GM12801 (cell line): ENCODE results near the gene BAIAP2L1.

Experiments used
- CTCF ChIP-seq: IDR thresholded peaks from one replicate; pipeline ENCODE4 v1.5.1; 2011; ENCODE audit warnings: control low read depth; ENCODE audit not compliant: insufficient read length; ENCODE audit errors: extremely low read depth

The BAIAP2L1 gene

GRCh38 chr7:98387131-98387530 is 13.8 kb downstream of the BAIAP2L1 start:
- no peak for TF ChIP-seq CTCF

- no peak for TF ChIP-seq CTCF
These were observed 22.6 kb downstream of the BAIAP2L1 start for GRCh38 chr7:98378210-98378819.

- no peak for TF ChIP-seq CTCF
These were observed 24.2 kb downstream of the BAIAP2L1 start for GRCh38 chr7:98376711-98377110.

GRCh38 chr7:98375664-98376063 is 25.2 kb downstream of the BAIAP2L1 start:
- no peak for TF ChIP-seq CTCF

GRCh38 chr7:98374285-98374680 is 26.6 kb downstream of the BAIAP2L1 start:
- no peak for TF ChIP-seq CTCF

GRCh38 chr7:98372993-98373392 is 27.9 kb downstream of the BAIAP2L1 start:
- TF ChIP-seq CTCF = no peak

GRCh38 chr7:98369726-98370125 is 31.2 kb downstream of the BAIAP2L1 start:
- no peak for TF ChIP-seq CTCF
